HG03064 (cell line): ENCODE measurements around the gene GPD1L.

Source experiments
- ATAC-seq: cut with Tn5 transposase; IDR thresholded peaks from one replicate; pipeline ENCODE4 v1.9.1; 2021; ENCODE audit warnings: low read depth; ENCODE audit not compliant: unreplicated experiment

The GPD1L gene

DNA sequence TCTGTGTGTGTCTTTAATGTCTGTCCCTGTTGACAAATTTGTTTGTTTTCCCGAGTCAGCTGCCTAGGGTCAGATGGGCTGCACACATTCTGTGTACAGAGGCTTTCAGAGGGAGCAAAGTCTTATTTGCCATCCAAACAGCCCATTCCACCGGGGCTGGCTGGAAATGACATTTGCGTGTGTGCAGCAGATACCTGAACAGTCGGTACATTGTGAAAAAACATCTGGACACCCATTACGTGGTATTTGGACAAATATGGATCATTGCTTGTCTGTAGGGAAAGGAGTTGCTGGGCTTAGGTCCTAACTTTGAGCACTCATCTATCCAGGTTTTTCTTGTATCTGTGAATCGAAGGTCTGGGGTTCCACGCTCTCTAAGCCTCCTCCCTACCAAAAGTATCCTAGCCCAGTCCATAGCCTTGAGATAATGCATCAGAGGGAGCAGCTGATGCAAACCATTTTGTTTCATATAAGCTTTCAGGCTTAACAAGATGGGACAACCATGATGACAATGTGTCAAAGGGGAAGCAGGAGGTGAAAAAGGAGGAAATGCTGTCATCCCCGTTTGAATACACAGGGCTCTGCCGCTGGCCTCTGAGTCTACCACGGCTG is 109.9 kb downstream of the GPD1L start:
- ATAC-seq: no peak

DNA sequence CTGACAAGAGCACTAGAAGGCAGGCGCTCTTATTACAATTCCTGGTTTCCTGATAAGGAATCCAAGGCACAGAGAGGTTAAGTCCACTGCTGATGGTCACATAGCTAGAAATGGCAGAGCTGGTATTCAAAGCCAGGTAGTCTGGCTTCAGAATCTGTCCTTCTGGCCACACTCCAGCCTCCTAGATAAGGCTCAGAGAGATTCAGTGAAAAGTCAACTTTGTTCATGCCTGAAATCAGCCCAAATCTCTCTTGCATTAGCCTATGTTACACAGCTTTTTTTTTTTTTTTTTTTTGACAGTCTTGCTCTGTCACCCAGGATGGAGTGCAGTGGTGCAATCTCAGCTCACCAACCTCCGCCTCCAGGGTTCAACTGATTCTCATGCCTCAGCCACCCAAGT is 110.9 kb downstream of the GPD1L start:
- ATAC-seq: no peak
